Measurements from ENCODE around the gene C2.

- TF ChIP-seq CTCF (IDR thresholded peaks at IDR 0.05): no peak
- TF ChIP-seq POLR2A (IDR thresholded peaks at IDR 0.05): no peak
Measured at GRCh38 chr6:31879901-31880300, 47.6 kb upstream of the C2 start.
